Lower leg skin (tissue), 4 donors: ENCODE data around the gene HOXC6. TPM values are rescaled to one million over a fixed set of nuclear protein-coding genes. Genes with fewer than 3 reads are reported as not detected.
A peak's percentile ranks its signal among the peaks of the same experiment; 100 is the strongest.

Experiments
- DNase-seq, 2 donors: peaks; one replicate each; pipeline ENCODE4 v3.0.0-alpha.2; 2019; ENCODE audit warnings: low spot score in 2 of 2
- H3K4me3 ChIP-seq: fragments of 200-600 bp; sonication (generic); 2 replicates; pipeline ENCODE4 v1.5.1; 2017; ENCODE audit warnings: mild to moderate bottlenecking, low read depth; ENCODE audit not compliant: poor library complexity, severe bottlenecking
- CTCF ChIP-seq, 3 donors: fragments of 450-650 bp; IDR thresholded peaks; one replicate each; pipeline ENCODE4 v1.5.1; 2016; ENCODE audit warnings: antibody characterized with exemption in 3 of 3, mild to moderate bottlenecking in 3 of 3, moderate library complexity in 2 of 3
- POLR2A ChIP-seq, 2 donors: fragments of 450-650 bp; IDR thresholded peaks; one replicate each; pipeline ENCODE4 v1.6.1; 2016 to 2017; ENCODE audit warnings: antibody characterized with exemption in 2 of 2, mild to moderate bottlenecking in 1 of 2, moderate library complexity in 1 of 2
- WGBS, 2 donors: methylation state at CpG; one replicate each; pipeline ENCODE4 v1.1.5; 2018; 5-methylcytosine and 5-hydroxymethylcytosine counted together
- intact Hi-C: fragments of 100-400 bp; cut with DNase I; formaldehyde crosslinking; loops from one replicate; pipeline ENCODE4 v1.15.0; 2023; ENCODE audit warnings: low total_unique reads
- total RNA-seq, 4 donors: library from RNA; depleted of rRNA; stranded (reverse); fragments of >200 nt; gene quantifications; one replicate each; pipeline ENCODE4 v1.1.0, GENCODE V29; 2016

Gene HOXC6
- total RNA-seq, 4 donors from 2014 or later, result 2.6 to 6.3 (median 3.7) TPM

GRCh38 chr12:54058128-54058768 lies 30.0 kb downstream of the HOXC6 start:
- H3K4me3 ChIP-seq, result no peak overlapping the region
- WGBS, 2 donors, result 87 to 89% methylated on average over 14 of the region's 14 CpGs
- intact Hi-C loops, result no loop called here
- DNase-seq, result peak in 1 of 2 donors; percentile 79
- no peak for TF ChIP-seq POLR2A (IDR thresholded peaks at IDR 0.05)
- TF ChIP-seq CTCF (IDR thresholded peaks at IDR 0.05), result no peak

- 55 to 61% methylated on average over 7 of the region's 7 CpGs for WGBS, 2 donors
- TF ChIP-seq POLR2A (IDR thresholded peaks at IDR 0.05) (no peak), CTCF (IDR thresholded peaks at IDR 0.05) (no peak)
- intact Hi-C loops, result no loop called here
Measured at GRCh38 chr12:54059668-54060067, 31.4 kb downstream of the HOXC6 start.

GRCh38 chr12:54060174-54060974 lies 32.1 kb downstream of the HOXC6 start:
- peak in 1 of 2 donors; percentile 54 for DNase-seq

More at GRCh38 chr12:54059668-54060067, 31.4 kb downstream of the HOXC6 start:
- H3K4me3 ChIP-seq, result no peak overlapping the region
- no peak for DNase-seq

GRCh38 chr12:54060975-54061778 lies 32.9 kb downstream of the HOXC6 start:
- no peak overlapping the region for H3K4me3 ChIP-seq
- TF ChIP-seq CTCF (IDR thresholded peaks at IDR 0.05) (no peak), POLR2A (IDR thresholded peaks at IDR 0.05) (no peak)
- 48 to 60% methylated on average over 7 of the region's 7 CpGs for WGBS, 2 donors
- DNase-seq, result no peak
- intact Hi-C loops, result no loop called here

More at GRCh38 chr12:54060174-54060974, 32.1 kb downstream of the HOXC6 start:
- no peak for TF ChIP-seq CTCF (IDR thresholded peaks at IDR 0.05)
- WGBS, 2 donors, result 76 to 81% methylated on average over 38 of the region's 38 CpGs
- intact Hi-C loops, result no loop called here
- no peak overlapping the region for H3K4me3 ChIP-seq

- no peak for DNase-seq
- TF ChIP-seq POLR2A (IDR thresholded peaks at IDR 0.05), result no peak
- no peak for TF ChIP-seq CTCF (IDR thresholded peaks at IDR 0.05)
- intact Hi-C loops, result no loop called here
- no peak overlapping the region for H3K4me3 ChIP-seq
Measured at GRCh38 chr12:54065677-54066076, 37.4 kb downstream of the HOXC6 start.
